Activated naive CD8-positive, alpha-beta T cell treated with anti-CD3 and anti-CD28 coated beads, Interleukin-2, amount 10 ng/mL, durations not matched to agents 7 days and 5 days (primary cell): ENCODE results near the gene CHAF1A. TPM values are rescaled to one million over a fixed set of nuclear protein-coding genes. Genes with fewer than 3 reads are reported as not detected.

Experiments used
- ATAC-seq: fragments of 150-1000 bp; cut with Tn5 transposase; one replicate; pipeline ENCODE4 v1.10.0; 2021; ENCODE audit warnings: low read depth, moderate library complexity
- POLR2A ChIA-PET: fragments of 350-600 bp; sonication (Branson Sonifier 250); formaldehyde crosslinking; loops from one replicate; lab custom pipeline; 2021; ENCODE audit warnings: antibody characterized with exemption; lab: Charles Lee
- DNase-seq: peaks from one replicate; pipeline ENCODE4 v3.0.0; 2021
- H3K27ac Mint-ChIP-seq: one replicate; pipeline ENCODE4 v1.8.0; 2022; ENCODE audit warnings: mild to moderate bottlenecking, mixed read lengths
- H3K27me3 Mint-ChIP-seq: one replicate; pipeline ENCODE4 v1.8.0; 2022; ENCODE audit warnings: mild to moderate bottlenecking, moderate library complexity, mixed read lengths
- H3K36me3 Mint-ChIP-seq: one replicate; pipeline ENCODE4 v1.8.0; 2021; ENCODE audit warnings: mild to moderate bottlenecking, mixed read lengths
- H3K4me1 Mint-ChIP-seq: one replicate; pipeline ENCODE4 v1.8.0; 2021; ENCODE audit warnings: mixed read lengths
- H3K4me3 Mint-ChIP-seq: one replicate; pipeline ENCODE4 v1.8.0; 2022; ENCODE audit warnings: mild to moderate bottlenecking, moderate library complexity, mixed read lengths
- H3K9me3 Mint-ChIP-seq: one replicate; pipeline ENCODE4 v1.8.0; 2021; ENCODE audit warnings: mixed read lengths
- total RNA-seq, 2 experiments: library from RNA; stranded (reverse); gene quantifications; one replicate each; pipeline ENCODE4 v1.2.3, GENCODE V29; 2021

Gene CHAF1A
- total RNA-seq, 2 experiments from 2014 or later = 77.0 to 79.1 TPM

DNA sequence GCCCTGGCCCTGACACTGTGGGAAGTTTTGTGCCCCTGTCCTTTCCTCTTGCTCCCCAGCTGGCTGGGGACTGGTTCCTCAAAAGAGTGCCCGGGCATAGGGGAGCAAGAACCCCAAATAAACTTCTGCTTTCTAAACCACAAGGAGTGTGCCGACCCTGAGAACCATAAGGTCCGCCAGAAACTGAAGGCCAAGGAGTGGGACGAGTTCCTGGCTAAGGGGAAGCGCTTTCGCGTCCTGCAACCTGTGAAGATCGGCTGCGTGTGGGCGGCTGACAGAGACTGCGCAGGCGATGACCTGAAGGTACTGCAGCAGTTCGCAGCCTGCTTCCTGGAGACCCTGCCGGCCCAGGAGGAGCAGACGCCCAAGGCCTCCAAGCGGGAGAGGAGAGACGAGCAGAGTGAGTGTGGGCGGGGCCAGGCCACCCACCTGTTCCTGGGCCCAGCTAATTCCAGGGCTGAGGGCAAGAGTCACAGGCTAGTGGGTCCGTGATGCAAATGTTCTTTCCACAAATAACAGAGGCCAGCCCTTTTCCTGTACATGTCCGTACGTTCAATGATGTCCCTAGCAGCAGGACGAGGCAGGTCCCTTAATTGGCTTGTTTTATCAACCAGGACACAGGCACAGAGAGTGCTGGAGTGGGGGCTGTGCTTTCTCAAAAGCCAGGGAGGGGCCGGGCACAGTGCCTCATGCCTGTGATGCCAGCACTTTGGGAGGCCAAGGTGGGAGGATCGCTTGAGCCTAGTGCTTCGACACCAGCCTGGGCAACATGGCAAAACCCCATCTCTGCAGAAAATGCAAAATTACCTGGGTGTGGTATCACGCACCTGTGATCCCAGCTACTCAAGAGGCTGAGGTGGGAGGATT lies 29.6 kb downstream of the CHAF1A start:
- no peaks in the 10 kb centered on the region for H3K9me3 Mint-ChIP-seq
- no peaks in the 10 kb centered on the region for H3K4me1 Mint-ChIP-seq
- peaks cover 20% of the 10 kb centered on the region for H3K36me3 Mint-ChIP-seq
- no peak overlapping the region for H3K4me3 Mint-ChIP-seq
- DNase-seq (no peak), ATAC-seq (no peak)
- no peak overlapping the region for H3K27ac Mint-ChIP-seq
- no peaks in the 10 kb centered on the region for H3K27me3 Mint-ChIP-seq
- POLR2A ChIA-PET = no interaction called here

DNA sequence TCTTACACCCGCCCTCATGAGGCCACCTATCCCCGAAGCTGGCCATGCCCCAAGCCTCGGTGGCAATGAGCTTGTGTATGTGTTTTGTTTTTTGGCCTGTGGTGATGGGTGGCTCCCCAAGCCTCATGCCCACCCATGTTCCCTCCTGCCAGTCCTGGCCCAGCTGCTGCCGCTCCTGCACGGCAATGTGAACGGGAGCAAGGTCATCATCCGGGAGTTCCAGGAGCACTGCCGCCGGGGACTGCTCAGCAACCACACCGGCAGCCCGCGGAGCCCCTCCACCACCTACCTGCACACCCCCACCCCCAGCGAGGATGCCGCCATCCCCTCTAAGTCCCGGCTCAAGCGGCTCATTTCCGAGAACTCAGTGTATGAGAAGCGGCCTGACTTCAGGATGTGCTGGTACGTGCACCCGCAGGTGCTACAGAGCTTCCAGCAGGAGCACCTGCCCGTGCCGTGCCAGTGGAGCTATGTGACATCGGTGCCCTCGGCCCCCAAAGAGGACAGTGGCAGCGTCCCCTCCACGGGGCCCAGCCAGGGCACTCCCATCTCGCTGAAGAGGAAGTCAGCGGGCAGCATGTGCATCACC lies 30.6 kb downstream of the CHAF1A start:
- Mint-ChIP-seq H3K27me3 (no peaks in the 10 kb centered on the region), H3K36me3 (peaks cover 22% of the 10 kb centered on the region), H3K4me1 (no peaks in the 10 kb centered on the region), H3K9me3 (no peaks in the 10 kb centered on the region), H3K4me3 (no peak overlapping the region), H3K27ac (no peak overlapping the region)
- POLR2A ChIA-PET = interaction anchor here (0.6 to 0.8 kb wide), 2 partner anchors 15 to 108 kb away, joined by 3 read pairs; no protein-coding TSS in a partner anchor
- DNase-seq (no peak), ATAC-seq (no peak)

- ATAC-seq (no peak), DNase-seq (no peak)
- POLR2A ChIA-PET = no interaction called here
- H3K9me3 Mint-ChIP-seq = no peaks in the 10 kb centered on the region
- no peak overlapping the region for H3K4me3 Mint-ChIP-seq
- peaks cover 21% of the 10 kb centered on the region for H3K36me3 Mint-ChIP-seq
- H3K4me1 Mint-ChIP-seq = no peaks in the 10 kb centered on the region
- H3K27ac Mint-ChIP-seq = no peak overlapping the region
- no peaks in the 10 kb centered on the region for H3K27me3 Mint-ChIP-seq
Measured at GRCh38 chr19:4434391-4434790, 32.0 kb downstream of the CHAF1A start.

DNA sequence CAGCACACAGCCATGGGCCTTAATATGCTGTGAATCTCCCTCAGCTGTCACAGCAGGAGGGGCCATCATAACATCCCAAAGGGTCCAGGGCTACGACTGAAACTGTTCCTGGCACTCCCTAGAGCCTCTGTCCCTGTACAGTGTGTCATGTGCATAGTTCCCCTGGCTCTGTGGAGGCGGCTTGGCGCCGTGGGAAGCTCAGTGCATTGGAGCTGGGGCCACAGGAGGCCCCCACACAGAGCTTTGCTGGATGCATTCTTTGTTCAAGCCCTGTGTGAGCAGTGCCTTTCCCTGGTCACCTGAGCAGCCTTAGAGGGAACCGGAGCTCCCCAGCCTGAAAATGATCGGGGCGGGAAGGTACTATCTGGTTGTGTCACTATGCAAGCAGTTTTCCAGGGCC lies 33.8 kb downstream of the CHAF1A start:
- H3K27ac Mint-ChIP-seq = no peak overlapping the region
- H3K27me3 Mint-ChIP-seq = no peaks in the 10 kb centered on the region
- H3K9me3 Mint-ChIP-seq = no peaks in the 10 kb centered on the region
- no peak for DNase-seq
- POLR2A ChIA-PET = no interaction called here
- no peak overlapping the region for H3K4me3 Mint-ChIP-seq
- no peak for ATAC-seq
- no peaks in the 10 kb centered on the region for H3K4me1 Mint-ChIP-seq
- peaks cover 16% of the 10 kb centered on the region for H3K36me3 Mint-ChIP-seq

DNA sequence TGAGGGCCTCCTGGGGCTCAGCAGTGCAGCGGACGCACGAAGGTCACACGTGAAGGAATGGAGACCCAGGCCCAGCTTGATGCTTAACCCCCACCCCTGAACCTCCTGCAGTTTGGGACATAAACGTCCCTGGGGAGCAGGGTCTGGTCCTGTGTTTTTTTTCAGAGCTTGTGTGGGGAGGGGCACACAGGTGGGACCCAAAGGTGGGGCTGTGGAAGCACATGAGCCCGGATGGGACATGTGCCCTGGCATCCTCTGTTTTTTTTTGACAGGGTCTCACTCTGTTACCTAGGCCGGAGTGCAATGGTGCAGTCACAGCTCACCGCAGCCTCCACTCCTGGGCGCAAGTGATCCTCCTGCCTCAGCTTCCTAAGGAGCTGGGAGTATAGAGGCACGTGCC lies 34.7 kb downstream of the CHAF1A start:
- Mint-ChIP-seq H3K36me3 (peaks cover 19% of the 10 kb centered on the region), H3K4me1 (peaks cover 2% of the 10 kb centered on the region), H3K27me3 (no peaks in the 10 kb centered on the region), H3K9me3 (no peaks in the 10 kb centered on the region), H3K27ac (no peak overlapping the region), H3K4me3 (no peak overlapping the region)
- POLR2A ChIA-PET = interaction anchor here (1.7 kb wide), 1 partner anchor 9 kb away, joined by 4 read pairs; no protein-coding TSS in a partner anchor
- DNase-seq = no peak
- ATAC-seq = no peak

DNA sequence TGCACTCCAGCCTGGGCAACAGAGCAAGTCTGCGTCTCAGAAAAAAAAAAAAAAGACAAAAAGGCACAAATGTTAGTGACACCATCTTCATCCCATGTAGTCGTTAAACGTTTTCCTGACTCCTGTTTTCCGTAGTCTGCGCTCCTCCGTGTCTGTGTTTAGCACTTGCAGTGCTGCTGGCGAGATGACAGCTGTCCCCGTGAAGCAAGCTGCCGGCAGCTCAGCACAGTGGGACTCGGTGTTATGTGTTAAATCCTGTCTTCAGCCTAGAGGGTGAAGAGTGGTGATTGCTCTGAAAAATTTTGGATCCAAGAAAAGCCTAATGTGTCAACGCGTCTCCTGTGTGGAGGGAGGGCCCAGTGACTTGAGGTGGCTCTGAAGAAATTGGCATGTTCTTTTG lies 36.8 kb downstream of the CHAF1A start:
- ATAC-seq (no peak), DNase-seq (no peak)
- Mint-ChIP-seq H3K4me3 (no peak overlapping the region), H3K36me3 (peaks cover 20% of the 10 kb centered on the region), H3K4me1 (peaks cover 3% of the 10 kb centered on the region), H3K27me3 (no peaks in the 10 kb centered on the region), H3K9me3 (no peaks in the 10 kb centered on the region), H3K27ac (no peak overlapping the region)
- POLR2A ChIA-PET = no interaction called here

DNA sequence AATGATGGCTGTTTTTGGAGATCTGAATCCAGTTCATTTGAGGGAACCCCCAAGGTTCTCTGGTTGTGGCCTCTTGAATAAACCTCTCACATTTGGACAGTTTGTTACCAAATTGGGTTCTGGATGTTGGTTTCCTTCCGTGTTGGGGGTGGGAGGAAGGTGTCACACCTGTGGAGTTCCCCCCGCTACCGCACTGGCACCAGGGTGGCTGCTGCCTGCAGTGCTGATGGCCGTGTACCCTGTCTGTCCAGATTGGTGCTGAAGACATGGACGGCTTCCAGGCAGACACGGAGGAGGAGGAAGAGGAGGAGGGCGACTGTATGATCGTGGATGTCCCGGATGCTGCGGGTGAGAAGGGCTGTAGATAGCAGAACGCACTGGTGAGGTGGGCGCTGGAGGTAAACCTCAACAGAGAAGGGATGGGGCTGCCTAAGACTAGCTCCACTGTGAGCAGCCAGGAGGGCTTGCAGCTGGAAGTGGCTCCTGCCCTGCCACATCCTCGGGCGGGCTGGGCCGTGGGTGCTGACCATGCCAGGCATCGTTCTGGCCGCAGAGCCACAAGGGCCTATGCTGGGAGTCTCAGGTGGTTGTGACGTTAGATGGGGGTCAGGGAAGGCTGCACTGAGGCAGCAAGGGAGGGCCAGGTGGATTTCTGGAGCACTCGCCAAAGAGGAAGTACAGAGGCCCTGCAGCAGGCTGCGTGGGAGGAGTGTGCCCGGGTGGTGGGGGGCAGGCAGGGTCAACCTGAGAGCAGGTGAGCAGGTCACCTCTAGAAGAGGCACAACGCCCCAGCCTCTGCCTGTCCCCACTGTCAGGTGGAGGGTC lies 39.8 kb downstream of the CHAF1A start:
- peaks cover 14% of the 10 kb centered on the region for H3K36me3 Mint-ChIP-seq
- no peak overlapping the region for H3K4me3 Mint-ChIP-seq
- no peak for DNase-seq
- ATAC-seq = no peak
- peak overlapping the region; percentile 36 for H3K27ac Mint-ChIP-seq
- no peaks in the 10 kb centered on the region for H3K9me3 Mint-ChIP-seq
- H3K4me1 Mint-ChIP-seq = peaks cover 3% of the 10 kb centered on the region
- POLR2A ChIA-PET = no interaction called here
- H3K27me3 Mint-ChIP-seq = no peaks in the 10 kb centered on the region

GRCh38 chr19:4442819-4443146 lies 40.3 kb downstream of the CHAF1A start:
- DNase-seq (no peak), ATAC-seq (no peak)
- H3K36me3 Mint-ChIP-seq = peaks cover 14% of the 10 kb centered on the region
- no peaks in the 10 kb centered on the region for H3K27me3 Mint-ChIP-seq
- no peaks in the 10 kb centered on the region for H3K9me3 Mint-ChIP-seq
- POLR2A ChIA-PET = no interaction called here
- H3K4me1 Mint-ChIP-seq = peaks cover 3% of the 10 kb centered on the region
- H3K27ac Mint-ChIP-seq = no peak overlapping the region
- no peak overlapping the region for H3K4me3 Mint-ChIP-seq

DNA sequence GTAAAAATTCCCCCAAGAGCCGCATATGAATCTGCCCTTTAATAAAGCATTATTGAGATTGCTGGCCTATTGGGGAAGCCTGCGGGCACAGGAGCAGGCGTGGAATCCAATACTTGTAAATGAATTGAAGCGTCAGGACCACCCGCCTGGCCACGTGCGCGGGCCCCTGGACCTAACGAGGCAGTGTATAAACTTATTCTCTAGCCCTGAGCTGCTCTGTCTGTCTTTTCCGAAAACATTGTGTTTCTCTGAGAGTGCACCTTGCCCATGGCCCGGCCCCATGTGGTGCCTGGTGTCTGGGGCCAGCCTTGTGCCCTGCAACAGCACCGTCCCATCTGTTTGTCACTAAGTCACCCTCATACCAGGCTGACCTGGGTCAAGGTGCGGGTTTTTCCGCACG lies 40.7 kb downstream of the CHAF1A start:
- POLR2A ChIA-PET = no interaction called here
- H3K27me3 Mint-ChIP-seq = no peaks in the 10 kb centered on the region
- no peak for DNase-seq
- no peak overlapping the region for H3K27ac Mint-ChIP-seq
- H3K9me3 Mint-ChIP-seq = no peaks in the 10 kb centered on the region
- peaks cover 3% of the 10 kb centered on the region for H3K4me1 Mint-ChIP-seq
- peaks cover 11% of the 10 kb centered on the region for H3K36me3 Mint-ChIP-seq
- H3K4me3 Mint-ChIP-seq = no peak overlapping the region
- ATAC-seq = no peak

- peaks cover 10% of the 10 kb centered on the region for H3K36me3 Mint-ChIP-seq
- no peak overlapping the region for H3K27ac Mint-ChIP-seq
- ATAC-seq = no peak
- H3K27me3 Mint-ChIP-seq = no peaks in the 10 kb centered on the region
- no peaks in the 10 kb centered on the region for H3K9me3 Mint-ChIP-seq
- POLR2A ChIA-PET = interaction anchor here (0.5 kb wide), 1 partner anchor 25 kb away, joined by 3 read pairs; no protein-coding TSS in a partner anchor
- DNase-seq = no peak
- H3K4me3 Mint-ChIP-seq = no peak overlapping the region
- peaks cover 3% of the 10 kb centered on the region for H3K4me1 Mint-ChIP-seq
Measured at GRCh38 chr19:4443966-4444764, 41.7 kb downstream of the CHAF1A start.

- POLR2A ChIA-PET = no interaction called here
- Mint-ChIP-seq H3K27ac (no peak overlapping the region), H3K27me3 (no peaks in the 10 kb centered on the region), H3K4me3 (no peak overlapping the region), H3K9me3 (no peaks in the 10 kb centered on the region), H3K36me3 (peaks cover 9% of the 10 kb centered on the region), H3K4me1 (peaks cover 3% of the 10 kb centered on the region)
- no peak for DNase-seq
- no peak for ATAC-seq
Measured at GRCh38 chr19:4444765-4445741, 42.6 kb downstream of the CHAF1A start.
